ENCODE measurements around the gene BFAR.

GRCh38 chr16:14649816-14650215 is 17.1 kb downstream of the BFAR start:
- TF ChIP-seq ZNF589 (CRISPR knock-in tag; IDR thresholded peaks at IDR 0.05; ENCODE audit: low read depth) (no peak), CUX1 (CRISPR knock-in tag; IDR thresholded peaks at IDR 0.05) (no peak), ZNF76 (CRISPR knock-in tag; IDR thresholded peaks at IDR 0.05; ENCODE audit: borderline replicate concordance) (no peak), CBX8 (IDR thresholded peaks at IDR 0.05; ENCODE audit: borderline replicate concordance, extremely low read depth, low read depth, low read length, poor library complexity, severe bottlenecking) (no peak), SIN3B (IDR thresholded peaks at IDR 0.05; ENCODE audit: low read depth) (no peak)

Data from K562 (cell line).